ENCODE results near the gene HSD17B8.

Gene HSD17B8

DNA sequence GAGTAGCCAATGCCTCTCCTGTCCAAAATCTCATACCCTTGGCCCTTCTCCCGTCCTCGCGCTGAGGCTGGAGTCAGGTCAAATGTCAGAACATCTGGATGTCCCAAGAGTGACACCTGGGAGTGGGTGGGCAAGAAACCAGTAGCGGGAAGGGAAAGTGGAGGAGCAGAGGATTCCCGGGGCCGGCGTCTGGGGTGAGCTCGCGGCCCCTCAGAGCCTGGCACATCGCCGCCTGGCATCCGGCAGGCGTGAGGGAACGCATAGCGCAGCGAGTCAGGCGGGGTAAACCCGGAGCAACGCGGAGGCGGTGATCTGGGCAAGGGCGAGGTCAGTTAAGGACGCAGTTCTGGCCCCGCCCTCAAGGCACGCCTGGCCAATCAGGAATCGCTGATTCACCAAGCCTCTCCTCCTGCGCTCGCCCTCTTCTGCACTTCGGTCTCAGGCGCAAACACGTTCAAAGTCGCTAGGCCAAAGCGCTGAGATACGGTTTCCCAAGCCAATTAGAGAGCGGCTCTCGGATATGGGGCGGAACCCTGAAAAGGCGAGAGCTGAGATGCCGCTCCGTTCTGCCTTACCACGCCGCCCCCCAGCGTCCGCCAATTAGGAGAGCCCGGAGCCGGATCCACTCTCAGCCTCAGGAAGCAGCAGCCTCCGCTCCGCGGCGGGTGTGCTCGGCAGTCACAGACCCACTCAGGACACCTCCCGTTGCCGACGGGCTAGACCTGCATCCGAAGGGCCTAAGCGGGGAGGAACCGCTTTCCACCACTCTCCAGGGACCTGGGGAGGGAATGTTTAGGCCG is 44.7 kb downstream of the HSD17B8 start:
- DNase-seq (ENCODE audit: low read depth in 1 of 2, low spot score in 1 of 2) = peak; percentile 96 to 99
- Histone ChIP-seq H3K27ac (replicated peaks) (peak overlapping the region; percentile 75), H3K4me3 (replicated peaks; ENCODE audit: insufficient read depth, low read length) (peak overlapping the region; percentile 54), H3K27me3 (ENCODE audit: insufficient read depth, poor library complexity, severe bottlenecking) (peaks cover 2% of the 10 kb centered on the region)
- TF ChIP-seq POLR2AphosphoS5 (IDR thresholded peaks at IDR 0.05; ENCODE audit: low read depth) (peak; percentile 89), SPI1 (IDR thresholded peaks at IDR 0.05; ENCODE audit: borderline replicate concordance, low read depth) (no peak), GABPA (IDR thresholded peaks at IDR 0.05; ENCODE audit: low read depth) (no peak; the same call in 1 of the 2 replicates)

DNA sequence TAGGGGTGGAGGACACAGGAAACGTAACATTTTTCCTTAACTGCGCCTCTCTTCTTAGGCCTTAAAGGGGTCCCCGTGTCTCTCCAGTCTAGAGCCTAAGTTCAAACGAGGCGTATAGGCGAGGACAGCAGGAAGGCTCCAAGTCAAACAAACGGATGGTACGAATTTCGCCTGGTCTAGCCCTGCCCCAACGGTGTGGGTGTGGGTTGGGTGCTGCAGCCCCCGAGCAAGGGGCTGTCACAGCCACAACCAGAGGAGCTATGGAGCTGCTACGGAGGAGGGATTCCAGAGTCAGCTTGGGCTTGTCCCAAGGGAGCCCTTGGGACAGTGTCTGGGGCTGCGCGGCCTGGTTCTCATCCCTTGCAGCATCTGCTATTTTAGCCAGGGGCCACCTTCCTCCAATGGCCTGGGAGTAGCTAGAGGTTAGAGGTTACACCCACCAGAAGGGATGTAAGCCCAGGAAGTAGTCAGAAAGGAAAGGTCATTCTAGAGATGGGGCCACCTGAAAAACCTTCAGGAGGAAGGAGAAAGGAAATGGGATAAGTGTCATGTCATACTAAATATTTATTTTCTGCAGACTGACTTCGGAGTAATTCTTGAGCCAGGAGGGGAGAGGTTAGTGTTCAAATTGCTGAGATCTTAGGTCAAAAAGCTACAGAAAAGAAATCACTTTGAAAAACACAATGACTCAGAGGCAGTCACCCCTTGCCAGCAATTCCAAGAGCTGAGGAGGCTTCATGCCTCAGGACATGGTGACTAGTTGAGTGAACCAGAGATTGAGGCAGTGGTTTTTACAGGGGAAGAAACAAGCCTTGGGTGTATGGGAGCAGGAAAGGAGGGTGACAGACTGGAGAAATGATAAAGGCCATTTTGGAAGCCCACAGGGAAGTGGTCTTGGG is 45.5 kb downstream of the HSD17B8 start:
- TF ChIP-seq SPI1 (IDR thresholded peaks at IDR 0.05; ENCODE audit: borderline replicate concordance, low read depth) = no peak
- TF ChIP-seq, protein P1, sequence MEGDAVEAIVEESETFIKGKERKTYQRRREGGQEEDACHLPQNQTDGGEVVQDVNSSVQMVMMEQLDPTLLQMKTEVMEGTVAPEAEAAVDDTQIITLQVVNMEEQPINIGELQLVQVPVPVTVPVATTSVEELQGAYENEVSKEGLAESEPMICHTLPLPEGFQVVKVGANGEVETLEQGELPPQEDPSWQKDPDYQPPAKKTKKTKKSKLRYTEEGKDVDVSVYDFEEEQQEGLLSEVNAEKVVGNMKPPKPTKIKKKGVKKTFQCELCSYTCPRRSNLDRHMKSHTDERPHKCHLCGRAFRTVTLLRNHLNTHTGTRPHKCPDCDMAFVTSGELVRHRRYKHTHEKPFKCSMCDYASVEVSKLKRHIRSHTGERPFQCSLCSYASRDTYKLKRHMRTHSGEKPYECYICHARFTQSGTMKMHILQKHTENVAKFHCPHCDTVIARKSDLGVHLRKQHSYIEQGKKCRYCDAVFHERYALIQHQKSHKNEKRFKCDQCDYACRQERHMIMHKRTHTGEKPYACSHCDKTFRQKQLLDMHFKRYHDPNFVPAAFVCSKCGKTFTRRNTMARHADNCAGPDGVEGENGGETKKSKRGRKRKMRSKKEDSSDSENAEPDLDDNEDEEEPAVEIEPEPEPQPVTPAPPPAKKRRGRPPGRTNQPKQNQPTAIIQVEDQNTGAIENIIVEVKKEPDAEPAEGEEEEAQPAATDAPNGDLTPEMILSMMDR (IDR thresholded peaks at IDR 0.05; ENCODE audit: insufficient read depth, low read length) = no peak
- TF ChIP-seq POLR2AphosphoS5 (IDR thresholded peaks at IDR 0.05; ENCODE audit: low read depth) = no peak; the same call in 1 of the 2 replicates
- no peak for TF ChIP-seq GABPA (IDR thresholded peaks at IDR 0.05; ENCODE audit: low read depth)
- Histone ChIP-seq H3K4me3 (replicated peaks; ENCODE audit: insufficient read depth, low read length) (peak overlapping the region; percentile 54), H3K27ac (replicated peaks) (peak overlapping the region; percentile 75), H3K27me3 (ENCODE audit: insufficient read depth, poor library complexity, severe bottlenecking) (peaks cover 2% of the 10 kb centered on the region)
- no peak for DNase-seq (ENCODE audit: low read depth in 1 of 2, low spot score in 1 of 2)

GRCh38 chr6:33250731-33251130 is 46.3 kb downstream of the HSD17B8 start:
- Histone ChIP-seq H3K27me3 (ENCODE audit: insufficient read depth, poor library complexity, severe bottlenecking) (peaks cover 2% of the 10 kb centered on the region), H3K27ac (replicated peaks) (no peak overlapping the region), H3K4me3 (replicated peaks; ENCODE audit: insufficient read depth, low read length) (no peak overlapping the region)
- no peak for DNase-seq (ENCODE audit: low read depth in 1 of 2, low spot score in 1 of 2)
- no peak for TF ChIP-seq REST (IDR thresholded peaks at IDR 0.05; ENCODE audit: insufficient replicate concordance, low read depth)
- TF ChIP-seq, protein P1 (IDR thresholded peaks at IDR 0.05; ENCODE audit: insufficient read depth, low read length) = no peak
- no peak for TF ChIP-seq POLR2AphosphoS5 (IDR thresholded peaks at IDR 0.05; ENCODE audit: low read depth)
- no peak for TF ChIP-seq GABPA (IDR thresholded peaks at IDR 0.05; ENCODE audit: low read depth)
- no peak for TF ChIP-seq SPI1 (IDR thresholded peaks at IDR 0.05; ENCODE audit: borderline replicate concordance, low read depth)

DNA sequence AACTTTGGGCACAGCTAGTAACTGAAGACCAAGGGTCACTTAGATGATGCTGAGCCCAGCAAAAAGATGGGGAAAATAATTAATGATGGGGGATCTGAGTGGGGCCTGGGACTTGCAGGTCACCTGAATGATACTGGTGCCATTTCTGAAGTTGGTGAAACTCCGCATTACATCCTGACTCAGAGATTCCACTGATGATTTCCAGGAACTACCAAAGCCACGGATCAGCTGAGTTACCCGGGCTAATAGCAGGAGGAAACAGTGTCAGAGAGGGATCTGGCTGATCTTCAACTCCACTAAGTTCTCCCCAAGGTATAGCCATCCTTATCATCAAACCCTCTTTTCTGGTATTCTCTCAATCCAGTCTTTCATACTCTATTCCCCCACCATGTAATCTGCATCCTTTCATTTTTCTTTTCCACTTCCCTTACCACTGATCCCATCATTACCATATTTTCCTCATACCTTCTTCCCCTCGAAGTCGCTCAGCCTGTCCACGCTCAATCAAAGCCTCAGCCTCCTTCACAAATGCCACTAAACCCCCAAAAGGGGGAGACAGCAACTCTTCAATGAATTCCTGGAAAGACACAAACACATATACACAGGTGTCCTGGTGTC is 47.0 kb downstream of the HSD17B8 start:
- H3K4me3 ChIP-seq (replicated peaks; ENCODE audit: insufficient read depth, low read length) = no peak overlapping the region
- TF ChIP-seq SPI1 (IDR thresholded peaks at IDR 0.05; ENCODE audit: borderline replicate concordance, low read depth) (no peak), REST (IDR thresholded peaks at IDR 0.05; ENCODE audit: insufficient replicate concordance, low read depth) (no peak), GABPA (IDR thresholded peaks at IDR 0.05; ENCODE audit: low read depth) (no peak), POLR2AphosphoS5 (IDR thresholded peaks at IDR 0.05; ENCODE audit: low read depth) (no peak)
- TF ChIP-seq, protein P1 (IDR thresholded peaks at IDR 0.05; ENCODE audit: insufficient read depth, low read length) = no peak
- no peak overlapping the region for H3K27ac ChIP-seq (replicated peaks)
- peaks cover 2% of the 10 kb centered on the region for H3K27me3 ChIP-seq (ENCODE audit: insufficient read depth, poor library complexity, severe bottlenecking)
- no peak for DNase-seq (ENCODE audit: low read depth in 1 of 2, low spot score in 1 of 2)
